Stimulated activated memory B cell treated with anti-CD40 and anti-IgM and Interleukin-4, amounts not matched to agents 10 μg/mL and 1 μg/mL and 100 μg/mL, for 72 hours (primary cell): ENCODE data around the gene DNPH1.

Experiments
- ATAC-seq: fragments of 150-1000 bp; cut with Tn5 transposase; 2 replicates; pipeline ENCODE4 v1.10.0; 2021
- H3K27ac Mint-ChIP-seq: one replicate; pipeline ENCODE4 v1.8.0; 2022; ENCODE audit warnings: mild to moderate bottlenecking, mixed read lengths
- H3K27me3 Mint-ChIP-seq: one replicate; pipeline ENCODE4 v1.8.0; 2022; ENCODE audit warnings: mixed read lengths
- H3K36me3 Mint-ChIP-seq: one replicate; pipeline ENCODE4 v1.8.0; 2022; ENCODE audit warnings: mixed read lengths
- H3K4me1 Mint-ChIP-seq: one replicate; pipeline ENCODE4 v1.8.0; 2022; ENCODE audit warnings: mixed read lengths
- H3K4me3 Mint-ChIP-seq: one replicate; pipeline ENCODE4 v1.8.0; 2022; ENCODE audit warnings: mild to moderate bottlenecking, moderate library complexity, mixed read lengths
- H3K9me3 Mint-ChIP-seq: one replicate; pipeline ENCODE4 v1.8.0; 2022; ENCODE audit warnings: mixed read lengths

DNPH1 gene

DNA sequence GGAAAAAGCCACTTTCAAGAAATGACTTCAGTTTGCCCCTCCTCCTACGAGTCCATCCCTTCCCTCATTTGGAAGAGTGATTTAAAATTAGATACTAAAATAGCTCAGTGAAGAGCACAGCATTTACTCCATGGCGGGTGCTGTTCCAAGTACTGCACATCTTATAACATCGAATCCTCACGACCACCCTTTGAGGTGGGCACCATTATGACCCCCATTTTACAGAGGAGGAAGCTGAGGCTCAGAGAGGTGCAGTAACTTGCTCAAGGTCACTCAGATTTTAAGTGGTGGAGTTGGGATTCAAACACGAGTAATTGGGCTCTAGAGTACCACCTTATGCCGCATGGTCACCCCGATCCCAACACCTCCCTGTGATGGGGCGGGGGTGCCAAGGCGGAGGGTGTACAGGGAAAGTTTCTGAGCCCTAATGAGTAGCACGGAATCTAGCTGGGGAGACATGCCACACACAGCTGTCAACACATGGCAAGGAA lies 39.5 kb upstream of the DNPH1 start:
- H3K9me3 Mint-ChIP-seq, result no peaks in the 10 kb centered on the region
- H3K4me3 Mint-ChIP-seq, result peak overlapping the region; percentile 43
- peaks cover 9% of the 10 kb centered on the region for H3K27me3 Mint-ChIP-seq
- H3K27ac Mint-ChIP-seq, result no peak overlapping the region
- H3K36me3 Mint-ChIP-seq, result no peaks in the 10 kb centered on the region
- ATAC-seq, result no peak
- peaks cover 42% of the 10 kb centered on the region for H3K4me1 Mint-ChIP-seq

DNA sequence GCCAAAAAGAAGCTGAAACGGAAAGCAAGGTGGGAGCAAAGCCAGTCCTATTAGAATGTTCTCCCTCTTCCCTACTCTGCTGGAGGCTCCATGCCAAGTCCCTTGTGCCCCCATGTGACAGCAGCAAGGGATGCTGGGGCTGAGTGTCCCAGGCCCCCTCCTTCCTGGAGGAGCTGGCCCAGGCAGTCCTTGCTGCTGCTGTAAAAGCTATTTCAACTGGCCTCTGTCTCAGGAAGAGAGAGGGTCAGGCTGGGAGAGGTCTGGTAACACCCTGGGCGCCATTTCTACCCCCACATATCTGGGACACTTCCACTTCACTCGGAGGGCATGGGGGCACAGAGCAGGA lies 39.0 kb upstream of the DNPH1 start:
- H3K4me1 Mint-ChIP-seq, result peaks cover 46% of the 10 kb centered on the region
- H3K36me3 Mint-ChIP-seq, result no peaks in the 10 kb centered on the region
- no peak for ATAC-seq
- peaks cover 8% of the 10 kb centered on the region for H3K27me3 Mint-ChIP-seq
- H3K27ac Mint-ChIP-seq, result no peak overlapping the region
- no peak overlapping the region for H3K4me3 Mint-ChIP-seq
- no peaks in the 10 kb centered on the region for H3K9me3 Mint-ChIP-seq

GRCh38 chr6:43267619-43268354 lies 38.5 kb upstream of the DNPH1 start:
- ATAC-seq, result no peak
- no peak overlapping the region for H3K4me3 Mint-ChIP-seq
- H3K27me3 Mint-ChIP-seq, result peaks cover 8% of the 10 kb centered on the region
- no peaks in the 10 kb centered on the region for H3K36me3 Mint-ChIP-seq
- no peaks in the 10 kb centered on the region for H3K9me3 Mint-ChIP-seq
- peak overlapping the region; percentile 25 for H3K27ac Mint-ChIP-seq
- peaks cover 49% of the 10 kb centered on the region for H3K4me1 Mint-ChIP-seq

DNA sequence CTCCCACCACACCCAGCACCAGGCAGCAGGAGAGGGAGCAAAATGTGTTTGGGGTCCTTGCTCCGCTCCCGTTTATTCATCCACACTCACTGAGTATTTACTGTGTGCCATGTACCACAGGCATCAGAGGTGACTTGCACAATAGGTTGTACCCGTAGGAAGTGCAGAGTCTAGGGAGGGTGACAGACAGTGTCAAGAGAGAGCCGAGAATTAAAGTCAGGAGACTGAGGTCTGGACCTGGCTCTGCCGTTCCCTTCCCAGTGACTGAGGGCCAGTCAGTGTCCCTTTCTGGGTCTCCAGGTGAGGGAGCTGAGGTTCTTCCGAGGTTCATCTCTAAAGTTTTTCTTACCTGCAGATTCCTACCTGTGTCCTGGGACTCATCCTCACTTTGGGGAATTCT lies 36.3 kb upstream of the DNPH1 start:
- no peak for ATAC-seq
- H3K27me3 Mint-ChIP-seq, result no peaks in the 10 kb centered on the region
- peaks cover 32% of the 10 kb centered on the region for H3K4me1 Mint-ChIP-seq
- H3K9me3 Mint-ChIP-seq, result no peaks in the 10 kb centered on the region
- no peak overlapping the region for H3K4me3 Mint-ChIP-seq
- no peak overlapping the region for H3K27ac Mint-ChIP-seq
- H3K36me3 Mint-ChIP-seq, result no peaks in the 10 kb centered on the region

- Mint-ChIP-seq H3K27ac (peak overlapping the region; percentile 1), H3K27me3 (peaks cover 1% of the 10 kb centered on the region), H3K9me3 (no peaks in the 10 kb centered on the region), H3K36me3 (no peaks in the 10 kb centered on the region), H3K4me1 (peaks cover 23% of the 10 kb centered on the region), H3K4me3 (no peak overlapping the region)
- no peak for ATAC-seq
Measured at GRCh38 chr6:43264599-43265145, 35.4 kb upstream of the DNPH1 start.

DNA sequence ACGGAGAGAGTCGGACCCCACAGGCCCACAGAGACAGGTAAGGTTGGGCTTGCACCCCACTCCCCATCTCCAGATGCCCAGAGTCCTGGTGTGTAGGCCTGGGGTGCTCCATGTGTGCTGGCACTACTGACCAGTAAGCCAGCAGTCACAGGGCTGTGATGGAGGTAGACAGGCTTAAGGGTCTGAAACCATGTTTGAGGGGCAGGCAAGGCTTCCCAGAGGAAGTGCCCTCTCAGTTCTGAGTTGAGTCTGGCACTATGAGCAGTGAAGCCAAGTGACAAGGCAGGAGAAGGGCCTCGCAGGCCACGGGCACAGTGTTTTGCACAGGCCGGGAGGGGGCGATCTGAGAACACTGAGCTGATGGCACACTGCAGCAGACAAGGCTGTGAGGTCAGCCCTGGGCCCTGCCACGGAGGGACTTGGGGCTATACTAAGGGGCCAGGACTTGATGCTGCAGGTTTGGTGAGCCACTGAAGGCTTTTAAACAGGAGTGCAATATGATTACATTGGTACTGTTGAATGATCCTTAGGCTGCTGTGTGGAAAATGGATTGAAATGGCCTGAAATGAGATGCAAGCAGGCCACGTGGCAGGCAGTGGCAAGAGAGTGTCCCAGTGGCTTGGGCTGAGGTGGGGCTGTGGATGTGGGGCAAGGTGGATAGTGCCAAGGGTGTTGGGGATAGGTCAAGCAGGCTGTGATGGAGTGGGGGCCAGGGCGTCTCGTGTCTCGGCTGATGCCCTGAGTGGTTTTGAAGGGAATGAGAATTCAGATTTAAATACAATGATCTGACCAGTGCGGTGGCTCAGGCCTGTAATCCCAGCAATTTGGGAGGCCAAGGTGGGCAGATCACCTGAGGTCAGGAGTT lies 34.3 kb upstream of the DNPH1 start:
- H3K36me3 Mint-ChIP-seq, result no peaks in the 10 kb centered on the region
- no peak overlapping the region for H3K4me3 Mint-ChIP-seq
- H3K9me3 Mint-ChIP-seq, result no peaks in the 10 kb centered on the region
- peak; percentile 93 for ATAC-seq
- peaks cover 12% of the 10 kb centered on the region for H3K4me1 Mint-ChIP-seq
- H3K27ac Mint-ChIP-seq, result peak overlapping the region; percentile 22
- peaks cover 10% of the 10 kb centered on the region for H3K27me3 Mint-ChIP-seq

GRCh38 chr6:43262780-43263313 lies 33.6 kb upstream of the DNPH1 start:
- no peak overlapping the region for H3K4me3 Mint-ChIP-seq
- no peak overlapping the region for H3K27ac Mint-ChIP-seq
- no peaks in the 10 kb centered on the region for H3K36me3 Mint-ChIP-seq
- peaks cover 15% of the 10 kb centered on the region for H3K27me3 Mint-ChIP-seq
- no peak for ATAC-seq
- H3K9me3 Mint-ChIP-seq, result no peaks in the 10 kb centered on the region
- H3K4me1 Mint-ChIP-seq, result peaks cover 14% of the 10 kb centered on the region

DNA sequence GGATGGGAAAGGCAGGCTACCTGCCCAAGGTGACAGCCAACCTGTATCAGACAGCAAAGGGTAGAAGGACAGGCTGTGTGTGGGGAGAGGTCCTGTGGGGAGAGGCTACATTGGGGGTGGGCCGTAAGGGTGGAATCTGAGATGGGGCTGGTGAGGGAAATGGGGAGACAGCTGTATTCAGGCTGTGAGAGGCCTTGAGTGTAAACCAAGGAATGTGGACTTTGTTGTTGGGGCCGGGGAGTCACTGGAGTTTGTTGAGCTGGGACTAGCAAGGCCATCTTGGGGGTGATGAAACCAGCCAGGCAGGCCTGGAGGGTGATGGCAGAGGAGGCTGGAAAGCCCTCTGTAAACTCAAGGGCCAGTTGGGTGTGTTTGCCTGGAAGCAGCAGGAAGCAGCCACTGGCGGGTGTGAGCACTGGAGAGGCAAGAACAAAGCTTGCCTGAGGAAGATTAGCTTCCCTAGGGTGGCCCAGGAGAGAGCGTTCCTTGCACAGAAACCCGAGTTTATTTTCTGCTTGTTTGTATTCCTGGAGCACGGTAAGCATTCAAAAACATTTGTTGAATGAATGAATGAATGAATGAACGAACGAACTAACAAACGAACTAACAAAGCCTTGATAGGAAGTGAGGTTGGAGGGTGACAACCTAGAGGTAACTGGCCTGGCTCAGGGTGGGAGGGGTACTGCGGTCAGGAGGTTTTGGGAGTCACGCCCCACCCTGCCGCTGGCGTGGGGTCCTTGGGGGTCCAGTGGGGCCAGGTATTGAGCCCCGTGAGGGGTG lies 32.9 kb upstream of the DNPH1 start:
- Mint-ChIP-seq H3K27ac (peak overlapping the region; percentile 12), H3K9me3 (no peaks in the 10 kb centered on the region), H3K27me3 (peaks cover 20% of the 10 kb centered on the region), H3K36me3 (no peaks in the 10 kb centered on the region), H3K4me3 (no peak overlapping the region), H3K4me1 (peaks cover 16% of the 10 kb centered on the region)
- ATAC-seq, result no peak

DNA sequence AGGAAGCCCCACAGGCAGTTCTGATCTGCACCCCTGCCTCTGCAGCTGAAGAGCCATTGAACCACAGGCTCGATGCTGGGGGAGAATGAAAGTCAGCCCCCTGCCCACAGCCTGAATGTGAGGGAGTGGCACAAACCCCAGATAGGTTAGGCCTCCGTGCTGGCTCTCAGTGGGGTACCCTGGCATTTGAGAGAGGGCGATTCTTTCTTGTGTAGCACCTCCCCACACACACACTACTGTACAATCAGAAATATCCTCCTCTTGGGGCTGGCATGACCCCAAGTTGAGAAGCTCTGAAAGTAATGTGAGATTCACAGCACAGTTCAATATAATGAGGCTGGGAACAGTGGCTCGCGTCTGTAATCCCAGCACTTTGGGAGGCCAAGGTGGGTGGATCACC lies 31.9 kb upstream of the DNPH1 start:
- no peaks in the 10 kb centered on the region for H3K36me3 Mint-ChIP-seq
- no peaks in the 10 kb centered on the region for H3K9me3 Mint-ChIP-seq
- peaks cover 20% of the 10 kb centered on the region for H3K4me1 Mint-ChIP-seq
- H3K27me3 Mint-ChIP-seq, result peaks cover 25% of the 10 kb centered on the region
- no peak for ATAC-seq
- peak overlapping the region; percentile 12 for H3K27ac Mint-ChIP-seq
- no peak overlapping the region for H3K4me3 Mint-ChIP-seq

- Mint-ChIP-seq H3K4me1 (peaks cover 20% of the 10 kb centered on the region), H3K27me3 (peaks cover 29% of the 10 kb centered on the region), H3K36me3 (no peaks in the 10 kb centered on the region), H3K9me3 (no peaks in the 10 kb centered on the region), H3K27ac (no peak overlapping the region), H3K4me3 (no peak overlapping the region)
- ATAC-seq, result no peak
Measured at GRCh38 chr6:43260791-43261190, 31.5 kb upstream of the DNPH1 start.

DNA sequence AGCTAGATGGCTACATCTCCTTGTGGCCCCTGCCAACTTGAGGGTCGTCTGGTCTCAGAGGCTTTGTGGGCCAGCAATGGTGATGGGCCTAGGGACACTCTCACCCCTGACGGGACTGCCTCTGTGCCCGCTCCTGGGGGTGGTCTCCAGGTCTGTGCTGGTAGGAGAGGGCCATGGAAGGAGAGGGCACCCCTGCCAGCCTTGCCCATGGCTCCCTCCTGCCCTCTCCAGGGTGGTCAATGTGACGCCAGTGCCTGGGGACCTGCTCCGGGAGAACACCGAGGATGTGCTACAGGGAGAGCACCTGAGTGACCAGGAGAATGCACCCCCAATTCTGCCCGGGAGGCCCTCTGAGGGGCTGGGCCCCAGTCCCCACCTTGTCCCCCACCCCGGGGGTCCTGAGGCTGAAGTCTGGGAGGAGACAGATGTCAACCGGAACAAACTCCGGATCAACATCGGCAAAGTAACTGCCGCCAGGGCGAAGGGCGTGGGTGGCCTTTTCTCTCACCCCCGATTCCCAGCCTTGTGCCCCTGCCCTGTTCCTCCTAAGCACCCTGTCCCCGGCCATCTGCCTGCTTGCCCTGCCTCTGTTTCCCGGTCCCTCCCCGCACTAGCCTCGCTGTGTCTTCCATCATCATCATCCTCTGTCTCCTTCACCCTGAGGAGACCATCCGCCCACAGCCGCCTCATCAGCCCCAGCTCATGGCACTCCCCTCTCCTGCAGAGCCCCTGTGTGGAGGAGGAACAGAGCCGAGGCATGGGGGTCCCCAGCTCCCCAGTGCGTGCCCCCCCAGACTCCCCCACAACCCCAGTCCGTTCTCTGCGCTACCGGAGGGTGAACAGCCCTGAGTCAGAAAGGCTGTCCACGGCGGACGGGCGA lies 29.8 kb upstream of the DNPH1 start:
- Mint-ChIP-seq H3K27me3 (peaks cover 44% of the 10 kb centered on the region), H3K4me1 (peaks cover 22% of the 10 kb centered on the region), H3K36me3 (no peaks in the 10 kb centered on the region), H3K4me3 (no peak overlapping the region), H3K27ac (no peak overlapping the region), H3K9me3 (no peaks in the 10 kb centered on the region)
- no peak for ATAC-seq

DNA sequence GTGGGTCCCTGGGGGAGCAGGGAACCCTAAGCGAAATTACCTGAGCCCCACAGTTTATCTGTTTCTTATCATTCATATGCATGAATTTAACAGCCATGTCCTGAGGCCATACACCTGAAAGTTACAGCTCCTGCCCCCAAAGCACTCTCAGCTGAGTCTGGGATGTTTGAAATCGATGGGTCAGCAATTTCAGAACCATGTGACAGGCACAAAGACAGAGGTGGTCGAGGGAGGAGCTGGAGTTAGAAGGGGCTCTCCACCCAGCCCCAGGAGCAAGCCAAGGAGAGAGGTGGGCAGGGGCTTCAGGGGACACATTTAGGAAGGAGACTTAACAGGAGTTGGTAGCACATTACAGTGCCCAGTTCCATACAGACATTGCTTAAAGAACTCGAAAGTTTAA lies 28.9 kb upstream of the DNPH1 start:
- peak overlapping the region; percentile 8 for H3K27ac Mint-ChIP-seq
- ATAC-seq, result no peak

GRCh38 chr6:43257367-43258145 lies 28.3 kb upstream of the DNPH1 start:
- Mint-ChIP-seq H3K4me3 (peak overlapping the region; percentile 22), H3K9me3 (no peaks in the 10 kb centered on the region), H3K36me3 (no peaks in the 10 kb centered on the region), H3K4me1 (peaks cover 19% of the 10 kb centered on the region), H3K27ac (peak overlapping the region; percentile 8), H3K27me3 (peaks cover 59% of the 10 kb centered on the region)
- peak; percentile 73 for ATAC-seq

More for the DNA sequence above, 28.9 kb upstream of the DNPH1 start:
- Mint-ChIP-seq H3K4me1 (peaks cover 20% of the 10 kb centered on the region), H3K9me3 (no peaks in the 10 kb centered on the region), H3K36me3 (no peaks in the 10 kb centered on the region), H3K27me3 (peaks cover 53% of the 10 kb centered on the region), H3K4me3 (no peak overlapping the region)
